Thymus (tissue), 11 donors: ENCODE data around the gene TNXB. TPM values are rescaled to one million over a fixed set of nuclear protein-coding genes. Genes with fewer than 3 reads are reported as not detected.

Experiments
- DNase-seq, 9 donors: peaks; one replicate each; pipeline ENCODE4 v3.0.0-alpha.2; 2013; ENCODE audit warnings: low spot score in 9 of 9, low read depth in 6 of 9, missing footprints in 1 of 9
- H3K27ac ChIP-seq, 2 donors: one replicate each; pipeline ENCODE4 v1.5.1; 2013; ENCODE audit warnings: control low read depth in 1 of 2, low read depth in 1 of 2, low read length in 1 of 2, mild to moderate bottlenecking in 1 of 2, moderate library complexity in 1 of 2
- H3K27me3 ChIP-seq, 2 donors: one replicate each; pipeline ENCODE4 v1.5.1; 2013; ENCODE audit warnings: low read length in 1 of 2; ENCODE audit not compliant: control insufficient read depth in 2 of 2, insufficient read depth in 1 of 2
- H3K36me3 ChIP-seq, 2 donors: one replicate each; pipeline ENCODE4 v1.5.1; 2013; ENCODE audit warnings: low read length in 1 of 2, mild to moderate bottlenecking in 1 of 2, moderate library complexity in 1 of 2; ENCODE audit not compliant: control insufficient read depth in 2 of 2, insufficient read depth in 2 of 2
- H3K4me1 ChIP-seq, 2 donors: one replicate each; pipeline ENCODE4 v1.5.1; 2013; ENCODE audit warnings: low read length in 2 of 2; ENCODE audit not compliant: control insufficient read depth in 2 of 2, insufficient read depth in 2 of 2
- H3K4me3 ChIP-seq, 2 donors: one replicate each; pipeline ENCODE4 v1.5.1; 2013; ENCODE audit warnings: low read length in 2 of 2, control low read depth in 1 of 2, mild to moderate bottlenecking in 1 of 2
- H3K9me3 ChIP-seq, 2 donors: one replicate each; pipeline ENCODE4 v1.5.1; 2013; ENCODE audit warnings: low read length in 1 of 2, mild to moderate bottlenecking in 1 of 2; ENCODE audit not compliant: control insufficient read depth in 2 of 2, insufficient read depth in 1 of 2
- WGBS: extraction: QIAGEN DNeasy Blood & Tissue Kit; methylation state at CpG from one replicate; pipeline ENCODE4 v1.1.7; 2013; 5-methylcytosine and 5-hydroxymethylcytosine counted together
- polyA plus RNA-seq: library from polyadenylated mRNA; stranded (reverse); fragments of 200-250 nt; gene quantifications from one replicate; pipeline ENCODE4 v1.2.3, GENCODE V29; 2013
- total RNA-seq: library from RNA; stranded (reverse); fragments of 120-200 nt; gene quantifications from one replicate; pipeline ENCODE4 v1.2.4, GENCODE V29; 2013
- donor health status: healthy.

The TNXB gene
- total and polyA plus RNA-seq, 2 donors: 2.1 to 8.3 TPM

DNA sequence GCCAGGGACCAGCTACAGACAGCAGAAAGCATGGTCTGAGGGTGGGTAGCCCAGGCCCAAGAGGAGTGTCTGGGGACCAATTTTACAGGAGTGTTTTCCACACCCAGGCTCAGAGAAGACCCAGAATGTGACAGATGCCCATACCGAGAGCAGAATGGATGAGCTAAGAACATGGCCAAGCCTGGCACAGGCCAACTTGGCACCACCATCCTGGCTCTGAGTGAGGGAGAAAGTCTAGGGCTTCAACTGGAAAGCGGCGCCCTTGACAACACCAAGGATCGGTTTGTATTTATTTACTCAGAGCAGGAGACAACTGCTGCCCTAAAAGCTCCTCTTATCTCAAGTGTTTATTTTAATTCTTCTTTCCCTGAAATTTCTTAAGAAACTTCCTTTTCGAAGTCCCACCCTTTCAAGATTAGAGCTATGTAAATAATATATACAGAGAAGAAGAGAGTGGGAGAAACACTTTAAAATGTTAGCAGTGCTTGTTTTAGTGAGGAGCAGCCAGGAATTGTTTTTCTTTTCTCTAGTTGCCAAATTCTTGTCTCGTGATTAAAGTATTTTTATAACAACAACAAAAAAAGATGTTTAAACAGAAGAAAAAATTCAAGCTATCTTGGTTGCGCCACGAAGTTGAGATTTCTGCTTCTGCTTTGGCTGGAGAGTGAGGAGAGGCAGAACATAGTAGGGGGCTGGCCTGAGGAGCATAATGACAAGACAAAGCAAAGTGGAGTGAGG, 16.2 kb downstream of the TNXB start:
- H3K4me1 ChIP-seq: no peaks in the 10 kb centered on the region
- H3K27me3 ChIP-seq: peaks cover 27 to 88% of the 10 kb centered on the region in 2 donors
- H3K9me3 ChIP-seq: peaks cover 0 to 5% of the 10 kb centered on the region in 2 donors
- 91% methylated on average over 8 of the region's 8 CpGs for WGBS
- H3K27ac ChIP-seq: no peak overlapping the region
- DNase-seq: no peak
- H3K36me3 ChIP-seq: no peaks in the 10 kb centered on the region
- no peak overlapping the region for H3K4me3 ChIP-seq

DNA sequence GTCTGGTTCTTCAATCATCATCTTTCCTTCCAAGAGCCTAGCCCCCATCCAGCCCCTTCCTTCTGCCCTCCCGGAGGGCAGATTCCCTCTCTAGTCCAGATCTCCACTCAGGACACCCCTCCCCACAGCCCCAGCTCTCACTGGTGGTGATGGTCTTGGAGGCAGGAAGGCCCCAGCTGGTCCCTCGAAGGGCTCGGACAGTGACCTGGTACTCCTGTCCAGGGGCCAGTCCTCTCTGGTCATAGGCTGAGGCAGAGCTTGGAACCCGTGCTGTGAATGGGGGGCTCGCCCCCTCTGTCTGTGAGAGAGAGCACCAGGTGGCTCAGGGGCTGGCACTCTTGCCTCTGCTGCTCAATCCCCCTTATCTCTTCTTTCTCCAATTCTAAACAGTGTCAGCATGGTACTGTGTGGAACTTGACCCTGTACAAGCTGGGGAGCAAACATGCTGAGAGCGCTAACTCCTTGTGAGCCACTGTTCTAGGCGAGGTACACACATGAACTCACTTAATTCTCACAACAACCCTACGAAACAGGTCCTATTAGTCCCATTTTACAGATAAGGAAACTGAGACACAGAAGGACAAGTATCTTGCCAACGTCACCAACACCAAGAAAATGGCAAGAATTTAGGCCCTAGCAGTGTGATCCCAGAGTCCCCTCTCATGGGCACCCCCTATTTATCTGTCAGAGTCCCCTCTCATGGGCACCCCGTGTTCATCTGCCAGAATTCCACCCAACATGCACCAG, 19.9 kb downstream of the TNXB start:
- H3K36me3 ChIP-seq: no peaks in the 10 kb centered on the region
- DNase-seq: no peak
- H3K4me1 ChIP-seq: peaks cover 0 to 3% of the 10 kb centered on the region in 2 donors
- 94% methylated on average over 10 of the region's 10 CpGs for WGBS
- H3K9me3 ChIP-seq: no peaks in the 10 kb centered on the region
- no peak overlapping the region for H3K4me3 ChIP-seq
- no peak overlapping the region for H3K27ac ChIP-seq
- H3K27me3 ChIP-seq: peaks cover 12 to 87% of the 10 kb centered on the region in 2 donors

DNA sequence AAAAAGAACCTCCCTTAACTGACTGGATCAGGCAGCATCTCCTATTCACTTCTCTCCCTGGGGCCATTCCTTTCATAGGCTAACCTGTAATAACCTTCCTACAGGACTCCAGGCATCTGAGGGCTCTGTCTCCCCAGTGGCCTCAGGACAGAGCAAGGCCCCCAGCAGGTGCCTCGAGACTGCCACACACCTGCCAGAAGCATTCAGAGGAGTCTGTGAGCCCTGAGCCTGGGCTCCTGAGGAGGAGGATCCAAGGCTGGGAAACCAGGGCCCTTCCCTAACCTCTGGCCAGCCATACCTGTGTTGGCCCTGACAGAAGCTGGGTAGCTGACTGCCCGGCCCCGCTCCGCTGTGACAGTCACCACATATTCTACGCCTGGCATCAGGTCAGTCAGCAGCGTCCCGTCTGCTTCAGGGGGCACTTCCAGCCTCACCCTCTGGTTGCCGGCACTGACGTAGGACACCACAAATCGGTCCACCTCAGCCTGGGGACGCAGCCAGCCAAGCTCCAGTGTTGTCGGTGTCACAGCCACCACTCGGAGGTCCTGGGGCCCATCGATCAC, 20.6 kb downstream of the TNXB start:
- Histone ChIP-seq H3K27me3 (peaks cover 12 to 89% of the 10 kb centered on the region in 2 donors), H3K4me1 (peaks cover 0 to 3% of the 10 kb centered on the region in 2 donors), H3K9me3 (no peaks in the 10 kb centered on the region), H3K27ac (no peak overlapping the region), H3K4me3 (no peak overlapping the region), H3K36me3 (no peaks in the 10 kb centered on the region)
- no peak for DNase-seq
- WGBS: 96% methylated on average over 14 of the region's 14 CpGs

DNA sequence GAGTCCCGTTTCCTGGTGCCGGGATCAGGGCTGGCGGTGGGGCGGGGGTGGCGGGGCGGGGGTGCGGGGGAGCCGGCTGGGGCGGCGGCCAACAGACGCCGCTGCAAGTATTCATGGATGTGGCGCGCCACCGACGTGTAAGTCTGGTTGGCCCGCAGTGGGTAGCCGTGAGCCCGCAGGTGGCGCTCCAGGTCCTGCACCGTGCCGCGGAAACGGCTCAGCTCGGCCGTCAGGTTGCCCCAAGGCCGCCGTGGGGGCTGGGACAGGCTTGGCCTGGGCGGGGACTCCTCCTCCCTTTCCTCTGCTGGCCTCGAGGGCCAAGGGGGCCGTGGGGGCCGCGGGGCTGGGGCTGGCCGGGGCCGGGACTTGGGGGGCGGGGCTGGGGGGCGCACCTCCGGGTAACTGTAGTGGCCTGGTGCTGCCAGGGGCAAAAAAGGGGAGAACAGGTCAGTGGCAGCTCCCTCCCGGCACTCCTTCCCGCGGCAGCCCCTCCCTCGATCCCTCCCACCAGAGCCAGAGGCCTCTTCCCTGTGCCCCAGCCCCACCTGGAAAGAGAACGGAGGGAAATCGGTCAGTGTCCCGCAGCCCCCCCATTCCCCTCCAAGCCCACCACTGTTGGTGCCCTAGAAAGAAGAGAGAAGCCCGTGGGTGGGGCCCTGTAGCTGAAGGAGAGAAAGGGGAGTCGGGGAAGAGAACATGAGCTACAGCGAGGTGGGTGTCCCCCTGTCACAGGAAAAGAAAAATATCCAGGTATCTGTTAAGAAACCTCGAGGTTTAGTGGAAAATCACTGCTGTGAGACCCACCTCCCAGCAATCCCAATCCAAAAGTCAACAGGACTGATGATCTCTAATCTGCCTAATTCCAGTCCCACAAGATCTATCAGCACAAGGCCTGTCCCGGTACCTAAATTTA, 21.3 kb downstream of the TNXB start:
- peak; percentile 11 to 65 (median 24) for DNase-seq
- WGBS: 19% methylated on average over 49 of the region's 50 CpGs
- no peak overlapping the region for H3K27ac ChIP-seq
- H3K4me3 ChIP-seq: no peak overlapping the region
- H3K9me3 ChIP-seq: no peaks in the 10 kb centered on the region
- peaks cover 0 to 3% of the 10 kb centered on the region in 2 donors for H3K4me1 ChIP-seq
- H3K36me3 ChIP-seq: no peaks in the 10 kb centered on the region
- H3K27me3 ChIP-seq: peaks cover 12 to 87% of the 10 kb centered on the region in 2 donors

- Histone ChIP-seq H3K27ac (peak overlapping the region in 1 of 2 donors; percentile 49), H3K4me1 (peaks cover 0 to 3% of the 10 kb centered on the region in 2 donors), H3K9me3 (no peaks in the 10 kb centered on the region), H3K36me3 (no peaks in the 10 kb centered on the region), H3K4me3 (no peak overlapping the region), H3K27me3 (peaks cover 12 to 91% of the 10 kb centered on the region in 2 donors)
- DNase-seq: no peak
- WGBS: 32% methylated on average over 45 of the region's 45 CpGs
Measured at GRCh38 chr6:32086661-32087573, 22.2 kb downstream of the TNXB start.

DNA sequence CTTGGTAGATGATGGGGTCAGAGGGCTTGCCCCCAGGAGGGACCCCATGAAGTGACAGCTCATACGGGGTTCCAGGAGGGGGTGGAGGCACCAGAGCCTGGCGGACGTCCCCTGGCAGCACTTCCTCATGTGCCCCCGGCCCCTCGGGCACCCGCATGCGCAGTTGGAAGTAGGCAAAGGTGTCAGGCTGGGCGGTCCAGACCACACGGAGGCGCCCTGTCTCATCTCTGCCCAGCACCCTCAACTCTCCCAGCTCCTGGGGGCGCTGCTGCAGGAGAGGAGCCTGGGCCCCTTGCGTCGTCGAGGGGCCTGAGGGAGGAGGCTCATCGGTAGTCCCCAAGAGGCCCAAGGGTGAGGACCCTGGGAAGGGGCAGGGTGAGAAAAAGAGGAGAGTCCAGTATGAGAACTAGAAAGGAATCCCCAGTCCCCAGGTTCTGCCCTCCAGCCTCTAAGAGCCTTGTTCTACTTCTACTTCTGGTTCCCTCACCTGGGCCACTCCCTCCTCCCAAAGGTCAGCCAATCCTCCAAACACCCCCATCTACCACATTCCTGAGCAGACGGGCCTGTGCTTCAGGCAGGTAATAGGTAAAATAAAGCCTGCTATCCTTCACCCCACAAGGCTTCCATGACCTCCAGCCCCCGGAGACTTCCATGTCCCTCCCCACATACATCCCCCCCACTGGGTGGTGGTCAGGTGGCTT, 23.2 kb downstream of the TNXB start:
- H3K27ac ChIP-seq: no peak overlapping the region
- 89% methylated on average over 17 of the region's 17 CpGs for WGBS
- no peak for DNase-seq
- peaks cover 12 to 93% of the 10 kb centered on the region in 2 donors for H3K27me3 ChIP-seq
- peaks cover 0 to 3% of the 10 kb centered on the region in 2 donors for H3K4me1 ChIP-seq
- H3K9me3 ChIP-seq: no peaks in the 10 kb centered on the region
- H3K4me3 ChIP-seq: no peak overlapping the region
- H3K36me3 ChIP-seq: no peaks in the 10 kb centered on the region

GRCh38 chr6:32084780-32085179, 24.4 kb downstream of the TNXB start:
- peaks cover 12 to 85% of the 10 kb centered on the region in 2 donors for H3K27me3 ChIP-seq
- 100% methylated on average over 2 of the region's 2 CpGs for WGBS
- H3K27ac ChIP-seq: no peak overlapping the region
- H3K9me3 ChIP-seq: no peaks in the 10 kb centered on the region
- H3K4me3 ChIP-seq: no peak overlapping the region
- H3K4me1 ChIP-seq: peaks cover 0 to 3% of the 10 kb centered on the region in 2 donors
- DNase-seq: no peak
- H3K36me3 ChIP-seq: no peaks in the 10 kb centered on the region
